PC-3 (cell line): ENCODE results near the gene ANKRD40. TPM values are rescaled to one million over a fixed set of nuclear protein-coding genes. Genes with fewer than 3 reads are reported as not detected.

Experiments used
- ATAC-seq: fragments of 200-7000 bp; cut with Tn5 transposase; 2 replicates; pipeline ENCODE4 v1.9.1; 2020; ENCODE audit warnings: mild to moderate bottlenecking, moderate library complexity
- BruUV-seq: library from RNA; stranded (reverse); fragments of 400-500 nt; replicated peaks from 2 replicates; lab custom pipeline; 2021; lab: Mats Ljungman, UMichigan
- CTCF ChIA-PET: fragments of 300-600 bp; sonication (Branson Sonifier 250); formaldehyde crosslinking; loops from one replicate; lab custom pipeline; 2022; ENCODE audit warnings: antibody characterized with exemption; lab: Charles Lee
- POLR2A ChIA-PET: fragments of 300-600 bp; sonication (Branson Sonifier 250); formaldehyde crosslinking; loops from one replicate; lab custom pipeline; 2022; ENCODE audit warnings: antibody characterized with exemption; ENCODE audit not compliant: unreplicated experiment; lab: Charles Lee
- DNase-seq: peaks from one replicate; pipeline ENCODE4 v3.0.0-alpha.2; 2015
- H2AFZ ChIP-seq: fragments of 300-600 bp; sonication (generic); 2 replicates; pipeline ENCODE4 v1.6.0; 2016; ENCODE audit warnings: antibody characterized with exemption, low read length
- H3F3A ChIP-seq: fragments of 300-600 bp; sonication (generic); one replicate; pipeline ENCODE4 v1.6.0; 2017; ENCODE audit warnings: antibody characterized with exemption, low read length, control low read depth, mild to moderate bottlenecking; ENCODE audit not compliant: unreplicated experiment
- H3K27ac ChIP-seq: fragments of 300-600 bp; sonication (generic); 2 replicates; pipeline ENCODE4 v1.5.1; 2016; ENCODE audit warnings: mild to moderate bottlenecking, low read length
- H3K27me3 ChIP-seq: fragments of 300-600 bp; sonication (generic); 2 replicates; pipeline ENCODE4 v1.6.1; 2016; ENCODE audit warnings: low read length, mixed read lengths
- H3K36me3 ChIP-seq: fragments of 300-600 bp; sonication (generic); 2 replicates; pipeline ENCODE4 v1.6.1; 2016; ENCODE audit warnings: low read depth, mixed run types, low read length, mixed read lengths
- H3K4me1 ChIP-seq: fragments of 300-600 bp; sonication (generic); 2 replicates; pipeline ENCODE4 v1.5.1; 2016; ENCODE audit warnings: low read length; ENCODE audit not compliant: insufficient read depth
- H3K4me2 ChIP-seq: fragments of 300-600 bp; sonication (generic); 2 replicates; pipeline ENCODE4 v1.6.0; 2016; ENCODE audit warnings: low read length
- H3K4me3 ChIP-seq: fragments of 300-600 bp; sonication (generic); 2 replicates; pipeline ENCODE4 v1.5.1; 2016; ENCODE audit warnings: mild to moderate bottlenecking, low read length, mixed read lengths
- H3K79me2 ChIP-seq: fragments of 300-600 bp; sonication (generic); 2 replicates; pipeline ENCODE4 v1.6.1; 2017; ENCODE audit warnings: low read length, mixed read lengths
- H3K9ac ChIP-seq: fragments of 300-600 bp; sonication (generic); 2 replicates; pipeline ENCODE4 v1.6.0; 2016; ENCODE audit warnings: mild to moderate bottlenecking, low read length
- H3K9me2 ChIP-seq: fragments of 300-600 bp; sonication (generic); replicated peaks from 2 replicates; pipeline ENCODE4 v1.6.1; 2016; ENCODE audit warnings: mixed run types, low read length, mixed read lengths
- H3K9me3 ChIP-seq: fragments of 300-600 bp; sonication (generic); 2 replicates; pipeline ENCODE4 v1.6.1; 2016; ENCODE audit warnings: low read length, mixed read lengths
- H4K20me1 ChIP-seq: fragments of 300-600 bp; sonication (generic); 2 replicates; pipeline ENCODE4 v1.6.1; 2016; ENCODE audit warnings: low read length, mixed read lengths
- CTCF ChIP-seq: fragments of 300-600 bp; sonication (generic); conservative IDR thresholded peaks from 2 replicates; pipeline ENCODE4 v1.5.1; 2017; ENCODE audit warnings: antibody characterized with exemption, low read depth, mild to moderate bottlenecking, low read length
- EZH2 ChIP-seq: fragments of 300-600 bp; sonication (generic); IDR thresholded peaks from one replicate; pipeline ENCODE4 v1.6.1; 2017; ENCODE audit warnings: antibody characterized with exemption, mild to moderate bottlenecking, low read length; ENCODE audit not compliant: unreplicated experiment
- EZH2phosphoT487 ChIP-seq: fragments of 300-600 bp; sonication (generic); IDR thresholded peaks from 2 replicates; pipeline ENCODE4 v1.6.1; 2018; ENCODE audit warnings: mild to moderate bottlenecking, antibody characterized with exemption, low read length, borderline replicate concordance
- intact Hi-C: fragments of 100-400 bp; cut with micrococcal nuclease; formaldehyde crosslinking; loops from 2 replicates; pipeline ENCODE4 v1.9.0; 2023
- total RNA-seq: library from RNA; depleted of rRNA; stranded (reverse); fragments of >200 nt; gene quantifications from 2 replicates; pipeline ENCODE4 v1.2.3, GENCODE V29; 2014

The ANKRD40 gene
- total RNA-seq, 1 experiment from 2014 or later, result 44.2 TPM

- Histone ChIP-seq H3K4me1 (peaks cover 37% of the 10 kb centered on the region), H3K4me2 (peak overlapping the region; percentile 91), H3K27ac (no peak overlapping the region), H3K27me3 (no peaks in the 10 kb centered on the region), H3K79me2 (peaks cover 89% of the 10 kb centered on the region), H3K9me3 (no peaks in the 10 kb centered on the region), H3K36me3 (peaks cover 6% of the 10 kb centered on the region; the same call in 1 of the 2 replicates), H3F3A (peaks cover 4% of the 10 kb centered on the region), H3K9ac (no peak overlapping the region), H3K4me3 (peak overlapping the region; percentile 91), H4K20me1 (peaks cover 79% of the 10 kb centered on the region), H2AFZ (no peak overlapping the region), H3K9me2 (no peaks in the 10 kb centered on the region)
- TF ChIP-seq EZH2 (no peak), EZH2phosphoT487 (no peak), CTCF (no peak)
- ChIA-PET CTCF (no interaction called here), POLR2A (no interaction called here)
- DNase-seq, result no peak
- no peak for ATAC-seq
- intact Hi-C loops, result no loop called here
- no TSS peak for BruUV-seq
These were observed 15.0 kb upstream of the ANKRD40 start for GRCh38 chr17:50722746-50723145.

GRCh38 chr17:50721194-50722010, 13.7 kb upstream of the ANKRD40 start:
- Histone ChIP-seq H3K9me3 (no peaks in the 10 kb centered on the region), H2AFZ (no peak overlapping the region), H3F3A (no peaks in the 10 kb centered on the region), H3K9ac (peak overlapping the region; percentile 97), H3K4me1 (peaks cover 27% of the 10 kb centered on the region), H3K9me2 (no peaks in the 10 kb centered on the region), H3K36me3 (peaks cover 6% of the 10 kb centered on the region; the same call in 1 of the 2 replicates), H3K27me3 (no peaks in the 10 kb centered on the region), H4K20me1 (peaks cover 67% of the 10 kb centered on the region), H3K4me3 (peak overlapping the region; percentile 91), H3K79me2 (peaks cover 76% of the 10 kb centered on the region), H3K4me2 (peak overlapping the region; percentile 91), H3K27ac (no peak overlapping the region)
- intact Hi-C loops, result no loop called here
- CTCF ChIA-PET, result no interaction called here
- POLR2A ChIA-PET, result no interaction called here
- no TSS peak for BruUV-seq
- DNase-seq (no peak), ATAC-seq (no peak)
- no peak for TF ChIP-seq EZH2
- no peak for TF ChIP-seq EZH2phosphoT487
- TF ChIP-seq CTCF, result no peak
